Bone marrow (tissue), 2 donors: ENCODE data around the gene ATF2.
"Not testable (repeated sequence)": the region's sequence is repeated elsewhere in the genome, so short reads cannot be mapped to it uniquely, and the experiment has no call there.

Source experiments
- DNase-seq, 2 donors: peaks; one replicate each; lab custom pipeline; 2025; lab: John Stamatoyannopoulos, UW

The ATF2 gene

DNA sequence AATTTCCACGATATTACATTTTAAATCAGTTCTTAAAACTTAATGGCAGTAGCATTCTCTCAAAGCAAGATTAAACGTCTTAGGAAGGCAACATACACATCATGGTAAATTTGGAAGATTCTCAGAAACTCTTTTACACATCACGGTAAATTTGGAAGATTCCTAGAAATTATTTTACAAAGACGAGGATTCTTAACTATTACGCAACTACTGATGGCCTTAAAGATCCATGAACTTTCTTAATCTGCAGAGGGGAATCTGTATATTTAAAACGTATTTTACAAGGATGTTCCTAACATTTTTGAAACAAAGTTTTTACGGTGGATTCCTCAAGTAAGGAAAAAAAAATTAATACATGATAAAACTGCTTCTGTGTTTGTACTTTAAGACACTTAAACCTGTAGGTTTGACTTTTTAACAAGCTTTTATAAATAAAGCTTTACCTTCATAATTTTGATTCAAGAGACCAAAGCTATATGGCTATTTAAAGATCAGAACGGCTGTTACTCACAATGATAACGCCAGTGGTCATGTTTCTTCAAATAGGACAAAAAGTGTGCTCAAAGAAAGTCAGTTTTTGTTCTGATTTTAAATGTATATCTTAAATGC lies 1.7 kb downstream of the ATF2 start:
- DNase-seq = no peak

DNA sequence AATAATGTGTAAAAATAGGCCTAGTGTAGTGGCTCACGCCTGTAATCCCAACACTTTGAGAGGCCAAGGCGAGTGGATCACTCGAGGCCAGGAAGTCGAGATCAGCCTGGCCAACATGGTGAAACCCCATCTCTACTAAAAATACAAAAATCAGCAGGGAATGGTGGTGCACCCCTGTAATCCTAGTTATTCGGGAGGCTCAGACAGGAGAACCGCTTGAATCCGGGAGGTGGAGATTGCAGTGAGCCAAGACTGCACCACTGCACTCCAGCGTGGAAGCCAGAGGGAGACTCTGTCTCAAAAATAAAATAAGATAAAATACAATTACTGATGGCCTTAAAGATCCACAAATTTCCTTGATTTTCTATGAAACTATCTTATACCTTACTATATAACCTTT lies 3.8 kb downstream of the ATF2 start:
- DNase-seq = no peak

GRCh38 chr2:175158894-175159293 lies 9.1 kb downstream of the ATF2 start:
- no peak for DNase-seq

GRCh38 chr2:175156534-175156933 lies 11.5 kb downstream of the ATF2 start:
- DNase-seq = no peak

- DNase-seq = no peak
These were observed 13.3 kb downstream of the ATF2 start for GRCh38 chr2:175154661-175155082.

- DNase-seq = no peak
These were observed 15.8 kb downstream of the ATF2 start for GRCh38 chr2:175152242-175152641.

GRCh38 chr2:175151791-175152190 lies 16.2 kb downstream of the ATF2 start:
- no peak for DNase-seq

GRCh38 chr2:175147186-175147585 lies 20.8 kb downstream of the ATF2 start:
- DNase-seq = no peak

- DNase-seq = no peak
These were observed 24.3 kb downstream of the ATF2 start for GRCh38 chr2:175143678-175144077.

GRCh38 chr2:175143191-175143590 lies 24.8 kb downstream of the ATF2 start:
- DNase-seq = no peak

GRCh38 chr2:175140332-175140731 lies 27.7 kb downstream of the ATF2 start:
- DNase-seq = no peak

- no peak for DNase-seq
These were observed 30.2 kb downstream of the ATF2 start for GRCh38 chr2:175137793-175138192.

DNA sequence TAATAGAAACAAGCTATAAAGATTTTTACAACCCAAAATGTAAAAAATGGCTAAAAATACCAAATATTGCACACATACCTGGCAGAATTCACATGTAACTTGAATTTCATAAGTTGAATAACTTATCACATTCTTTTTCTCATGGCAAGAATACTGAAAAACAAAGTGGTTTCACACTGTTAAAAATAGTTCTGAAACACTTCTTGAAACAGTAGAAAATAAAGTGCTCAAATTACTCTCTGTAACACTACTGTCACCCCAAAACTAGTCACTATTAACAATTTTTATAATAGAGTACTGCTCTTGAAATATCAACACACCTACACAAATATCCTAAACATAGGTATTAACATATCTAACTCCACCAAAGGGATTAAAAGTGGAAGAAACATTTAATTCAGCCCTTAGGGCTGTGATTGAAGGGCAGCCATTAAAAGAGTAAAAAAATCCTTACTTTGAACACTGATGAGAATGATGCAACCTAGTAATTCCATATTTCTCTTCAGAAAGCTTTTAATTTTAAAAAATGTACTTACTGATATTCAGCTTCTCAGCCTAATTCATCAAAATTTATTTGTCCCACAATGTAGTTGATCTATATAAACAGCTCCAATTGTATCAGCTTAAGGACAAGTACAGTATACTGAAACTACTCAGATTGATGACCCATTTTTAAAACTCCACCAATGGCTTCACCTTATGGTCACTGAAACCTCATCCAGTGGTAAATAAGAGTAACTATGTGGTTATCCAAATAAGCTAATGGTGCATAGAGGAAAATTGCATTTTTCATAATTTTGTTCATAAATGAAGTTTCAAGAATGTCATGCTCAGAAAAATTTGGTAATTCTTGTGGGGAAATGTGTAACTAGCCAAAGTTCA lies 31.4 kb downstream of the ATF2 start:
- DNase-seq = no peak

- no peak for DNase-seq
These were observed 32.1 kb downstream of the ATF2 start for GRCh38 chr2:175135862-175136261.

DNA sequence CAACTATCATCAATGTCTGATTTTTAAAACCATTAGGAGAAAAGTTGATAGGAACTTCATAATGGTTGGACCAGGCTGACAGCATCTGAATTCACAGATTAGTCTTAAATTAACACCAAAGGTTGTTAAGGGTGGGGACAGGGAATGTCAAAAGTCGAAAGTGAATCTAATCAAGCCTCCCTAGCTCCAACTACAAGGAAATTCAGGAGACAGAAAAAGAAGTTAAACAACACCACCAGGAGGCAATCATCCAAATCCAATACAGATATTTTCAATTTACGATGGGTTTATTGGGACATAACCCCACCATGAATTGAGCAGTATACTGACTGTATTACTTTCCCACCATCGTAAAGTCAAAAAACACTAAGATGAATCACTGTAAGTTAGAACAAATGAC lies 32.8 kb downstream of the ATF2 start:
- no peak for DNase-seq

- no peak for DNase-seq
These were observed 36.8 kb downstream of the ATF2 start for GRCh38 chr2:175131252-175131651.

DNA sequence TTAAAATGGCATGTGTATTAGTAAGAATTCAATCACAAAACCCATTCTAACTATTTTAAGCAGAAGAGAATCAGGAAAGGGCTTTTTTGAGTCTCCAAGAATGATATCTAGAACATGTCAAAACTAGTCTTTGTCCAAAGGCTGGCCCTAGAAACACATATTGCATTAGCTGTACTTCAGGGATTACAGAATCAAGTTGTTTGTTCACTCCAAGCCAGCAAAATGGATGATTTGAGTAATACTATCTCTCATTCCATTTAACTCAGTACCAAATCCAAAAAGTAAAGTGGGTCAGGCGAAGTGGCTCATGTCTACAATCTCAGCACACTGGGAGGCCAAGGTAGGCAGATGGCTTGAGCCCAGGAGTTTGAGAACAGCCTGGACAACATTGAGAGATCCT lies 41.3 kb downstream of the ATF2 start:
- DNase-seq = no peak

DNA sequence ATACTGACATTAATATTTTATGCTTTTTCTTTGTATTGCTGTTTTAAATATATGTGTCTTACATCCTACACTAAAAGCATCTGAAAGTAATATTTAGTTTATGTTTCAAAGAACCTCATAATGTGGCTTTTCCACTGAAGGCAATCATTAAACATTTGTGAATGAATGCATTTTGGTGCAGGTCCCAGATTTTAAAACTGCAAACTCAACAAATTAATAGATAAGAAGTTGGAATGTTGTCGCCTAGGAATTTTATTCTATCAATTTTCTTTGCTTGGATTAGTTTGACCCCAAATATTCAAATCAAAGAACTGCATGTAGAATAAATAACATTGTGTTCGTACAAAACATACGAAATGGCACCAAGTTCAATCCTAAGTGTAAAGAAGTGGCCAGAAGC lies 44.7 kb downstream of the ATF2 start:
- DNase-seq = no peak

DNA sequence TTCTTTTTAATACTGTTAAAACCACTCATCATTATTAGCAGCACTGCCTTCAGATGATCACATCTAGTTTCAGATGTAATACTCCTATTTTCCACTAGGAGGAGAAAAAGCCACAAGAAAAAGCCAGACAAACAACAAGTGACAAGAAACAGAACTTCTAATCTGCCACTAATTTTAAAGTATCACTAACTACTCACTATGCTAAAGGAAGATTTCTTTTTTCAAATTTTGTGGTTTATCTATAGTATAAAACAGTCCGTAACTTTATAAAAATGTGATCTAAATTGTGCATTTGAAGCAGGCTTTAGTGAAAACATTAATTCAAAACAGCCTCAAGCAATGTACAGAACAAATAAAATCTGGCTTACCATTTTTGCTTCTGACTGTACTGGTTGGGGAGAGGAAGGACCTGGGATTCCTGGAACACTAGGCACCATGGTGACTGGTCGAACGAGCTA lies 56.8 kb downstream of the ATF2 start:
- DNase-seq = peak in 1 of 2 donors; percentile 53

GRCh38 chr2:175108091-175108490 lies 59.9 kb downstream of the ATF2 start:
- not testable (repeated sequence) for DNase-seq

DNA sequence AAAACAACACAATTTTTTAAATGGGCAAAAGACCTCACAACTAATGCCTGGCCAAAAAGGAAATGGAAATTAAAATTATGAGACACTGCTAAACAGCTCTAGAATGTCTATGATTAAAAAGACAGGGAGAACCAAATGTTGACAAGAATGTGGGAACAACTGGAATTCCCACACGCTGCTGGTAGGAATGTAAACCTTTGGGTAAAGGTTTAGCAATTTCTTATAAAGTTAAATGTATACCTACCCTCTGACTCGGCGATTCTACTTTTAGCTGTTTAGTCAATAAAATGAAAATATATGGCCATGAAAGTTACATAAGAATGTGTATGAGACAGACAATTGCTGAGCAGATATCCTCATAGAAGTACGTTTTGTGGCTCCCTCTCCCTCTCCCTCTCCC lies 60.9 kb downstream of the ATF2 start:
- DNase-seq = no peak

DNA sequence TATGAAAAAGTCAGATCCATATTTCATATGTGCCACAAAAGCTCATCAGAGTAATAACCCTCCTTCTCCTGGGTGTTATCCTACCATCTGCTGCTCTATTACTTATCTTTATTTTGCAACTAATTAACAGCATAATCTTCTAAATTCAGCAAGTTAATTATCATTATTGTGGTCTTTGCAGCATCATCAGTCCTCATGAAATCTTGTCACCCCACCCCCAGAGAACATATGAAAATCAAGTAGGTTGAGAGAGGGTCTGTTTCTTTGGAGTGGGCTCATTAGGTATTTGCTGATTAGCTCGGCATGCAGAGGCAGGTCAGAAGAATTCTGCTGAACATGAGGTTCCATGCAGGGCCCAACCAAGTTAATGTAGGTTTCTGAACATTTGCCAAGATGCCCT lies 64.8 kb downstream of the ATF2 start:
- DNase-seq = no peak

- no peak for DNase-seq
These were observed 66.5 kb downstream of the ATF2 start for GRCh38 chr2:175101514-175101913.

- DNase-seq = no peak
These were observed 70.7 kb downstream of the ATF2 start for GRCh38 chr2:175097297-175097696.
